Measurements from ENCODE around the gene MRPL21.

DNA sequence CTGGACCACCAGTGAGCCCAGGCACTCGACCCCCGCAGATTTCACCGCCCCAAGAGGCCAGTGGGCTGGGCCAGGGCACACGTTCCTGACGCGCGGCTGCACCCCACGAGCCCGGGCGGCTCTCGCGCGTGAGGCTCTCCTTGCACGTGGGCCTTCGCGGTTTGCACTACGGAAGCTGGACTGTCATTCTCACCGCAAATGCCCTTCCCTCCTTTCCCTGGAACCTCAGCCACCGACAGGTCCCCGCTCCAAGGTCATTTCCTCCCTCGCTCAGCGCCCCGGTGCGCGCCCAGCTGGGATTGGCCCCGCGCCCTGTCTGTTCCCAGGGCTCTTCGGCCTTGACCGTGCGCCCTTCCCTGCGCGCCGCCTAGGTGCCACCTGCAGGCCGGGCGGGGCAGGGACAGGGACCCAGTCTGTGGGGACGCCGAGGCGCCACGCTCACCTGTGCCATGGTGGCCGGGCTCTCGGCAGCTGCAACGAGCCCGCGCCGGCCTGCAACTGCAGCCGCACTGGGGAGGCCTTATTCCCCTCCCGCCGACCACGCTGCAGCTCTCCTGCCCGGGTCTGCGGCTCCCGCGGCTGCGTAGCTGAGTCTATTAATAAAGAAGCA, 59.8 kb downstream of the MRPL21 start:
- TF ChIP-seq, protein P1, sequence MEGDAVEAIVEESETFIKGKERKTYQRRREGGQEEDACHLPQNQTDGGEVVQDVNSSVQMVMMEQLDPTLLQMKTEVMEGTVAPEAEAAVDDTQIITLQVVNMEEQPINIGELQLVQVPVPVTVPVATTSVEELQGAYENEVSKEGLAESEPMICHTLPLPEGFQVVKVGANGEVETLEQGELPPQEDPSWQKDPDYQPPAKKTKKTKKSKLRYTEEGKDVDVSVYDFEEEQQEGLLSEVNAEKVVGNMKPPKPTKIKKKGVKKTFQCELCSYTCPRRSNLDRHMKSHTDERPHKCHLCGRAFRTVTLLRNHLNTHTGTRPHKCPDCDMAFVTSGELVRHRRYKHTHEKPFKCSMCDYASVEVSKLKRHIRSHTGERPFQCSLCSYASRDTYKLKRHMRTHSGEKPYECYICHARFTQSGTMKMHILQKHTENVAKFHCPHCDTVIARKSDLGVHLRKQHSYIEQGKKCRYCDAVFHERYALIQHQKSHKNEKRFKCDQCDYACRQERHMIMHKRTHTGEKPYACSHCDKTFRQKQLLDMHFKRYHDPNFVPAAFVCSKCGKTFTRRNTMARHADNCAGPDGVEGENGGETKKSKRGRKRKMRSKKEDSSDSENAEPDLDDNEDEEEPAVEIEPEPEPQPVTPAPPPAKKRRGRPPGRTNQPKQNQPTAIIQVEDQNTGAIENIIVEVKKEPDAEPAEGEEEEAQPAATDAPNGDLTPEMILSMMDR (IDR thresholded peaks at IDR 0.05; ENCODE audit: insufficient read depth, low read depth, low read length): no peak
- peak; percentile 57 for TF ChIP-seq EZH2 (IDR thresholded peaks at IDR 0.05; ENCODE audit: insufficient read depth, low read length)

Data from astrocyte (in vitro differentiated cells and primary cell).